Heart left ventricle (tissue), 16 donors: ENCODE results near the gene TRIM47. TPM values are rescaled to one million over a fixed set of nuclear protein-coding genes. Genes with fewer than 3 reads are reported as not detected.

Experiments
- ATAC-seq, 4 donors: fragments of 200-7000 bp; cut with Tn5 transposase; one replicate each; pipeline ENCODE4 v1.9.1; 2020 to 2022; ENCODE audit warnings: moderate library complexity in 4 of 4, mild to moderate bottlenecking in 3 of 4, moderate number of reproducible peaks in 1 of 4
- DNase-seq, 5 donors: peaks; one replicate each; pipeline ENCODE4 v3.0.0-alpha.2; 2020
- H3K27ac ChIP-seq, 12 donors: fragments of 200-600 bp; sonication (generic) in 4 of 12; one replicate each; pipeline versions ENCODE4 v1.5.0 to v1.8.0; 2016 to 2022; ENCODE audit warnings: mild to moderate bottlenecking in 2 of 12
- H3K27me3 ChIP-seq, 9 donors: fragments of 200-600 bp; sonication (generic) in 2 of 9; one replicate each; pipeline versions ENCODE4 v1.5.1 to v1.8.0; 2016 to 2022; ENCODE audit warnings: mild to moderate bottlenecking in 3 of 9
- H3K36me3 ChIP-seq, 9 donors: fragments of 200-600 bp; sonication (generic) in 2 of 9; one replicate each; pipeline versions ENCODE4 v1.5.0 to v1.8.0; 2018 to 2022; ENCODE audit warnings: mild to moderate bottlenecking in 2 of 9
- H3K4me1 ChIP-seq, 12 donors: fragments of 200-600 bp; sonication (generic) in 4 of 12; one replicate each; pipeline versions ENCODE4 v1.5.0 to v1.8.0; 2016 to 2022; ENCODE audit warnings: mild to moderate bottlenecking in 3 of 12
- H3K4me3 ChIP-seq, 12 donors: fragments of 200-600 bp; sonication (generic) in 4 of 12; one replicate each; pipeline versions ENCODE4 v1.5.0 to v1.8.0; 2017 to 2022; ENCODE audit warnings: mild to moderate bottlenecking in 9 of 12, moderate library complexity in 4 of 12
- H3K9me3 ChIP-seq, 12 donors: fragments of 200-600 bp; sonication (generic) in 4 of 12; one replicate each; pipeline versions ENCODE4 v1.5.0 to v1.8.0; 2016 to 2022; ENCODE audit warnings: mild to moderate bottlenecking in 1 of 12
- CTCF ChIP-seq, 12 donors: fragments of 200-600 bp; sonication (generic) in 4 of 12; IDR thresholded peaks; one replicate each; pipeline versions ENCODE4 v1.5.0 to v1.8.0; 2018 to 2022; ENCODE audit warnings: antibody characterized with exemption in 12 of 12, mild to moderate bottlenecking in 5 of 12
- POLR2A ChIP-seq, 2 donors: fragments of 450-650 bp; IDR thresholded peaks; one replicate each; pipeline ENCODE4 v1.6.1; 2017; ENCODE audit warnings: antibody characterized with exemption in 2 of 2, mild to moderate bottlenecking in 2 of 2, moderate library complexity in 2 of 2
- WGBS, 4 donors: extraction: QIAGEN DNeasy Blood & Tissue Kit in 2 of 4; methylation state at CpG; one replicate each; pipeline versions ENCODE4 v1.1.5 to v1.1.7; 2013 to 2018; 5-methylcytosine and 5-hydroxymethylcytosine counted together
- intact Hi-C, 10 donors: fragments of 100-400 bp; cut with DNase I; formaldehyde crosslinking; loops; one replicate each; pipeline versions ENCODE4 v1.11.1 to v1.14.2; 2022
- polyA plus RNA-seq, 2 donors: library from polyadenylated mRNA; stranded (reverse); fragments of 200-250 nt; gene quantifications; one replicate each; pipeline ENCODE4 v1.2.3, GENCODE V29; 2013
- total RNA-seq, 9 donors: library from RNA; depleted of rRNA in 2 of 9; stranded (reverse); fragments of >200 nt in 2 of 9; fragmentation: NEBNext Ultra II Directional in 3 of 9; extraction: Animal tissue kit (Norgen Biotek cat#: 25700) in 3 of 9; gene quantifications; one replicate each; pipeline versions ENCODE4 v1.1.0 to v1.2.4, GENCODE V29; 2016 to 2023
- donor health status: ischemic (EF 13 %, LVEDD 7.1; RV severe dilation, severe dysfunction).
- donor health status: healthy with polysubstance abuse.
- donor health status: DM: no; HTN: yes; CAD: no.
- donor health status: DM: no; HTN: no; CAD: no.
- donor health status: ischemic (EF 25% LVEDD 6.9; RV normal size, moderate dysfunction).
- donor health status: ischemic (EF 25% LVEDD 5.7; RV mildly dilated, moderate dysfunction).
- donor health status: healthy.
- donor health status: DM: yes; HTN: yes; CAD: no.
- donor health status: ischemic (EF 35%, LVEDD 5.7; RV mildly dilated, moderate dysfunction).
- donor health status: nonischemic (EF 11% LVEDD 7.7; RV severe dilation, severe dysfunction).
- donor health status: DM: yes; HTN: yes; CAD: no.
- donor health status: PGD.
- donor health status: ischemic (EF 29% LVEDD 5.4; RV normal size, mild dysfunction).
- donor health status: nonischemic (EF 23%, LVEDD 6.1; RV moderate dilation, normal function).

Gene TRIM47
- total and polyA plus RNA-seq, 11 donors, result 20.1 to 53.4 (median 23.3) TPM

GRCh38 chr17:75828076-75828400 lies 50.3 kb downstream of the TRIM47 start:
- H3K4me3 ChIP-seq, result peak overlapping the region in 10 of 12 donors; percentile 27 to 56 (median 40)
- intact Hi-C loops, result loop anchor here in 3 of 10 donors (5.0 to 10.0 kb wide), 2 partner anchors 41 to 63 kb away; partner anchors contain the start of gene GALK1 (in 1 of the 3)
- TF ChIP-seq POLR2A (IDR thresholded peaks at IDR 0.05) (no peak), CTCF (IDR thresholded peaks at IDR 0.05) (no peak)
- 36 to 49% (median 40%) methylated on average over 10 to 11 of the region's 11 CpGs for WGBS, 4 donors
- H3K27ac ChIP-seq, result peak overlapping the region in 11 of 12 donors; percentile 71 to 90 (median 84)
- peaks cover 5 to 42% (median 28%) of the 10 kb centered on the region in 12 donors for H3K4me1 ChIP-seq
- peak in 1 of 4 donors; percentile 11 for ATAC-seq
- no peaks in the 10 kb centered on the region for H3K9me3 ChIP-seq
- DNase-seq, result no peak
- no peaks in the 10 kb centered on the region for H3K27me3 ChIP-seq
- H3K36me3 ChIP-seq, result peaks cover 0 to 58% (median 20%) of the 10 kb centered on the region in 9 donors

- no peaks in the 10 kb centered on the region for H3K27me3 ChIP-seq
- WGBS, 4 donors, result 8 to 20% (median 11%) methylated on average over 8 to 21 of the region's 21 CpGs
- DNase-seq, result peak; percentile 69 to 88 (median 79)
- H3K4me3 ChIP-seq, result peak overlapping the region in 10 of 12 donors; percentile 27 to 56 (median 40)
- peaks cover 0 to 64% (median 25%) of the 10 kb centered on the region in 9 donors for H3K36me3 ChIP-seq
- H3K9me3 ChIP-seq, result no peaks in the 10 kb centered on the region
- intact Hi-C loops, result loop anchor here in 4 of 10 donors (2.0 to 10.0 kb wide), 3 partner anchors 40 to 63 kb away; partner anchors contain the start of genes GALK1 (in 1 of the 4) and UNK (in 1 of the 4)
- no peak for TF ChIP-seq POLR2A (IDR thresholded peaks at IDR 0.05)
- peak; percentile 59 to 83 (median 68) for TF ChIP-seq CTCF (IDR thresholded peaks at IDR 0.05)
- peaks cover 5 to 37% (median 23%) of the 10 kb centered on the region in 12 donors for H3K4me1 ChIP-seq
- peak; percentile 25 to 81 (median 67) for ATAC-seq
- H3K27ac ChIP-seq, result peak overlapping the region; percentile 70 to 90 (median 84)
These were observed 50.9 kb downstream of the TRIM47 start for GRCh38 chr17:75827308-75828075.

GRCh38 chr17:75826561-75827307 lies 51.6 kb downstream of the TRIM47 start:
- DNase-seq, result no peak
- TF ChIP-seq CTCF (IDR thresholded peaks at IDR 0.05) (peak in 1 of 12 donors; percentile 7), POLR2A (IDR thresholded peaks at IDR 0.05) (no peak)
- intact Hi-C loops, result loop anchor here in 4 of 10 donors (2.0 to 10.0 kb wide), 3 partner anchors 39 to 62 kb away; partner anchors contain the start of genes GALK1 (in 1 of the 4) and UNK (in 1 of the 4)
- H3K27me3 ChIP-seq, result no peaks in the 10 kb centered on the region
- H3K4me3 ChIP-seq, result no peak overlapping the region
- H3K36me3 ChIP-seq, result peaks cover 0 to 71% (median 33%) of the 10 kb centered on the region in 9 donors
- ATAC-seq, result peak in 2 of 4 donors; percentile 2 to 34
- no peaks in the 10 kb centered on the region for H3K9me3 ChIP-seq
- 60 to 69% (median 65%) methylated on average over 13 to 14 of the region's 14 CpGs for WGBS, 4 donors
- peak overlapping the region; percentile 70 to 90 (median 84) for H3K27ac ChIP-seq
- peaks cover 5 to 31% (median 22%) of the 10 kb centered on the region in 12 donors for H3K4me1 ChIP-seq
